Measurements from ENCODE around the gene APOBEC2.

GRCh38 chr6:41103847-41104246, 50.8 kb downstream of the APOBEC2 start:
- no peak for TF ChIP-seq POLR2A (IDR thresholded peaks at IDR 0.05)
- no peak for TF ChIP-seq POLR2AphosphoS5 (IDR thresholded peaks at IDR 0.05)

All from suprapubic skin (tissue), 4 donors.